ENCODE data around the gene FCAR.
"Not testable (repeated sequence)": the region's sequence is repeated elsewhere in the genome, so short reads cannot be mapped to it uniquely, and the experiment has no call there.

The FCAR gene

DNA sequence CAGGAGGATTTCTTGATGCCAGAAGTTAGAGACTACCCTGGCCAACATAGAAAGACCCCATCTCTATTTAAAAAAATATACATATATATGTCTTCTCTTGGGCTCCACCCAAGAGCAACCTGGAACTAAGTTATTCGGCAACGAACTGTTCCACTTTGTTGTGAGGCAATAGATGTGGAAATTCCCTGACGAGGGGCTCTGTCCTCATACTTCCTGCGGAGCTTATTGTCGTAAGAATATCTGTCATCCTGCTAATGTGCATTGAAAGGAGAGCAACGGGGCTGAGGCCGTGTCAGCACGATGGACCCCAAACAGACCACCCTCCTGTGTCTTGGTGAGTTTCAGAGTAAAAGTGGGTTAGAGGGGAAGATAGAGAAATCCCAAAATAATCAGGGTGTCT is at the start of gene FCAR:
Gene FCAR (plus strand): TSS at position 246 of the 400 bp plus-strand sequence. CDS start 55 bp downstream, at position 301.
- DNase-seq = no peak

DNA sequence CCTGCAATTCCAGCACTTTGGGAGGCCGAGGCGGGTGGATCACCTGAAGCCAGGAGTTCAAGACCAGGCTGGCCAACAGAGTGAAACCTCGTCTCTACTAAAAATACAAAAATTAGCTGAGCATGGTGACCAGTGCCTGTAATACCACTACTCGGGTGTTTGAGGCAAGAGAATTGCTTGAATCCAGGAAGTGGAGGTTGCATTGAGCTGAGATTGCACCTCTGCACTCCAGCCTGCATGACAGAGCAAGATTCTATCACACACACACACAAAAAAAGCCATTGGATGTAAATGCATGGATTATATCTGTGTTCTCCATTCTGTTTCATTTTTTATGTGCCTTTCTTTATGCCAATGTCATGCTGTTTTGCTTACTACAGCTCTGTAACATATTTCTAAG is 49.6 kb upstream of the FCAR start:
- DNase-seq = not testable (repeated sequence)

DNA sequence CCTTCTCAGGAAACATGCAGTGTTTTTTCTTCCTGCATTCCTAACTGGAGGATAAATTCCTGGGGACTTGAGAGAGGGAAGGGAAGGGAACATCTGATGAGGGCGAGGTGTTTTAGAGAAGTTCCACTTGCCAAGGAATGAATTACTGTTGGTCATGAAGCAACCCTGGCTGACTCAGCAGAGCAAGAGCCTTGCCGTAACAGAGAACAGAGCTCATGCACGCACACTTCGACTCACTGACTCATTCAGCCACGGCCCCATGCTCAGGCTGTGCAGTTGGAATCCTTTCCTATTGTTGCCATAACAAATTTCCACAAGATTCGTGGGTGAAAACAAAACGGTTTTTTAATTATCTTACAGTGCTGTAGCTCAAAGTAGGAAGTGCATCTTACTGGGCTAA is 48.7 kb upstream of the FCAR start:
- DNase-seq = not testable (repeated sequence)

DNA sequence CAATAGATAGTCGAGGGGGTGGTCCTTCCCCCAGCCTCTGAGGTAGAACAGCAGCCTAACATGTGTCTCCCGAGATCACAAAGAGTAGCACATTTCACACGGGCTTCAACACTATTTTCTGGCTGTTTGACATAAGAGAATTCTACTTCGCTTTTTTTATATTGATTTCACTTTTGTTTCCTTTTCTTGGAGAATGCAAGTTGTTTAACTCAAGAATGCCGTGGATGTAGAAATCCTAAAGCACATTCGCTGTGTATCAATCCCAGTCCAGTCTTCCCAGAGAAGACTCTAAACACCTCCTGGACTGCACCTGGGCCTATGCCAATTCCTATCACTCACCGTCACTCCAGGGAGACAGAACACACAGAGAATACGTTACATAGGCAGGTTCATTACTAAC is 46.0 kb upstream of the FCAR start:
- not testable (repeated sequence) for DNase-seq

DNA sequence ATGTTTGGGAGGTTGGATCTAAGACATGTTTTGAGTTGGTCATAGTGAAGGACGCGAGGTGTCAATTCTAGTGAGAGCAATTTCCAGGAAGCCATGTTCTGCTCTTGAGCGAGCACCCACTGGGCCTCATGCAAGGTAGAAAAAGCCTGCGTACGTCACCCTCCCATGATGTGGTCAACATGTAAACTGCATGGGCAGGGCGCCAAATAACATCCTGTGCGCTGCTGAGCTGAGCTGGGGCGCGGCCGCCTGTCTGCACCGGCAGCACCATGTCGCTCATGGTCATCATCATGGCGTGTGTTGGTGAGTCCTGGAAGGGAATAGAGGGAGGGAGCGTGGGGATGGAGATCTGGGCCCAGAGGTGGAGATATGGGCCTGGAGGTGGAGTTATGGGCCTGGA is 41.5 kb upstream of the FCAR start, which contains the start of gene KIR2DS4:
Gene KIR2DS4 (plus strand): TSS at position 181 of the 400 bp plus-strand sequence.
- DNase-seq = not testable (repeated sequence)

DNA sequence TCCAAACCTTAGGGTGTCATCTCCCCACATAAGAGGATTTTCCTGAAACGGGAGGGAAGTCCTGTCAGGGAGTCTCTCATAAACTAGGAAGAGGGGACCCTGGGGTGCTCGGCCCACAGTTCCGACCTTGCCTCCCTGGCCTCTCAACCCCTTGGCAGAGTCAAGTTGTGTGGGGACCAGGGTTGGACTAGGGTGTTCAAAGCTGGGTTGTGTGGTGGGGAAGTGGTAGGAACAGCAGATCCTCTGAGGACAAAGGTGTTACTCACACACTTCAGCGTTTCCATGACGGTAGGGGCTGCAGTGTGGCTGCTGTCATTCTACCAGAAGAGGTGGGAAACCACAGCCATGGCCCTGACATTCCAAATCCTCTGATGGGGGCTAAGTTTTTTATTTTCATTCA is 38.9 kb upstream of the FCAR start:
- not testable (repeated sequence) for DNase-seq

DNA sequence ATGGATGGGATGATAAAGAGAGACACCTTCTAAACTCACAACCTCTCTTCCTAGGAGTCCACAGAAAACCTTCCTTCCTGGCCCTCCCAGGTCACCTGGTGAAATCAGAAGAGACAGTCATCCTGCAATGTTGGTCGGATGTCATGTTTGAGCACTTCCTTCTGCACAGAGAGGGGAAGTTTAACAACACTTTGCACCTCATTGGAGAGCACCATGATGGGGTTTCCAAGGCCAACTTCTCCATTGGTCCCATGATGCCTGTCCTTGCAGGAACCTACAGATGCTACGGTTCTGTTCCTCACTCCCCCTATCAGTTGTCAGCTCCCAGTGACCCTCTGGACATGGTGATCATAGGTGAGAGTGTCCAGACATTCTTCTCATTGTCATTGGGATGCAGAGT is 36.5 kb upstream of the FCAR start:
- not testable (repeated sequence) for DNase-seq

DNA sequence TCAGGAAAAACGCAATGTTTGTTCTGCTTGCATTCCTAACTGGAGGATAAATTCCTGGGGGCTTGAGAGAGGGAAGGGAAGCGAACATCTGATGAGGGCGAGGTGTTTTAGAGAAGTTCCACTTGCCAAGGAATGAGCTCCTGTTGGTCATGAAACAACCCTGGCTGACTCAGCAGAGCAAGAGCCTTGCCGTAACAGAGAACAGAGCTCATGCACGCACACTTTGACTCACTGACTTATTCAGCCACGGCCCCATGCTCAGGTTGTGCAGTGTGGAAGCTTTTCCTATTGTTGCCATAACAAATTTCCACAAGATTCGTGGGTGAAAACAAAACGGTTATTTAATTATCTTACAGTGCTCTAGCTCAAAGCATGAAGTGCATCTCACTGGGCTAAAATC is 30.9 kb upstream of the FCAR start:
- not testable (repeated sequence) for DNase-seq

DNA sequence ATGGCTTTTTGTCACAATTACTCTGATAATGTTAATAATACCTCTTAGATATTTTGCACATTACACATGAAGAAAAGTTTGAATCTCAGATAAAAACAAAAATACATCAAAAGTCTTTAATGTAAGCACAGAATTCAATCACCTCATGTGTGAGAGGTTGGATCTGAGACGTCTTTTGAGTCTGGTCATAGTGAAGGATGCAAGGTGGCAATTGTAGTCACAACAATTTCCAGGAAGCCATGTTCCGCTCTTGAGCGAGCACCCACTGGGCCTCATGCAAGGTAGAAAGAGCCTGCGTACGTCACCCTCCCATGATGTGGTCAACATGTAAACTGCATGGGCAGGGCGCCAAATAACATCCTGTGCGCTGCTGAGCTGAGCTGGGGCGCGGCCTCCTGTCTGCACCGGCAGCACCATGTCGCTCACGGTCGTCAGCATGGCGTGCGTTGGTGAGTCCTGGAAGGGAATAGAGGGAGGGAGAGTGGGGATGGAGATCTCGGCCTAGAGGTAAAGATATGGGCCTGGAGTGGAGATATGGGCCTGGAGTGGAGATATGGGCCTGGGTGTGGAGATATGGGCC is 23.9 kb upstream of the FCAR start, which contains the start of gene KIR3DL2:
Gene KIR3DL2 (plus strand): TSS at position 383 of the 580 bp plus-strand sequence. CDS start 33 bp downstream, at position 416.
- not testable (repeated sequence) for DNase-seq

DNA sequence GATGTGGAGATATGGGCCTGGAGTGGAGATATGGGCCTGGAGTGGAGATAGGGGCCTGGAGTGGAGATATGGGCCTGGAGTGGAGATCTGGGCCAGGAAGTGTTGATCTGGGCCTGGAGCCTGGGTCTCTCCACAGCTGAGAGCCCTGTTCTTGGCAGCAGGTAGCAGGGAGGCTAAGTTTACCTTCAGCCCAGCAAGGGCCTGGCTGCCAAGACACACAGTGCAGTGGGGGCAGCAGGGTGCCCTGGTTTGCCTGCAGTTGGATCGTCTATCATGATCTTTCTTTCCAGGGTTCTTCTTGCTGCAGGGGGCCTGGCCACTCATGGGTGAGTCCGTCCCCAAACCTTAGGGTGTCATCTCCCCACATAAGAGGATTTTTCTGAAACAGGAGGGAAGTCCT is 23.1 kb upstream of the FCAR start:
- no peak for DNase-seq

DNA sequence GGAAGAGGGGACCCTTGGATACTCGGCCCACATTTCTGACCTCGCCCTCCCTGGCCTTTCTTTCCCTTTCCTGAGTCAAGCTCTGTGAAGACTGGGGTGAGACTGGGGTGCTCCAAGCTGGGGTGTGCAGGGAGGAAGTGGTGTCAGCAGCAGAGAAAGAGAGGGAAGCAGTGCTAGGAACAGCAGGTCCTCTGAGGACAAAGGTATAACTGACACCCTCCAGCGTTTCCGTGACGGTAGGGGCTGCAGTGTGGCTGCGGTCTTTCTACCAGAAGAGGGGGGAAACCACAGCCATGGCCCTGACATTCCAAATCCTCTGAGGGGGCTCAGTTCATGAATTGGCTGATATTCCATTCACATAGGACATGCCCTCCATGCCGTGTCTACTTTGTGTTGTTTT is 22.7 kb upstream of the FCAR start:
- DNase-seq = no peak

DNA sequence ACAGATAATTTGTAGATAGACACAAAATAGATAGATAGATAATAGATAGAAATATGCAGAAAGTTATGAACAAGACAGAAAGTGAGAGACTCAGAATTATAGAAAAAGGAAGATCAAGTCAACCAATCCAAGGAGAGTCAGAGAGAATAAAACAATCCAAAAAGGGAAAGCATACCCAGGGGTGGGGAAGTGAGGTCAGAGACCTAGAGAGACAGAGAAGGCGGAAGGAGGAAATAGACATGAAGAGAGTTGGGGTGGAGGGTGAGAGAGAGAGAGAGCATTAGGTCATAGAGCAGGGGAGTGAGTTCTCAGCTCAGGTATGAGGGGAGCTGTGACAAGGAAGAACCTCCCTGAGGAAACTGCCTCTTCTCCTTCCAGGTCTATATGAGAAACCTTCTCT is 18.8 kb upstream of the FCAR start:
- DNase-seq = not testable (repeated sequence)

DNA sequence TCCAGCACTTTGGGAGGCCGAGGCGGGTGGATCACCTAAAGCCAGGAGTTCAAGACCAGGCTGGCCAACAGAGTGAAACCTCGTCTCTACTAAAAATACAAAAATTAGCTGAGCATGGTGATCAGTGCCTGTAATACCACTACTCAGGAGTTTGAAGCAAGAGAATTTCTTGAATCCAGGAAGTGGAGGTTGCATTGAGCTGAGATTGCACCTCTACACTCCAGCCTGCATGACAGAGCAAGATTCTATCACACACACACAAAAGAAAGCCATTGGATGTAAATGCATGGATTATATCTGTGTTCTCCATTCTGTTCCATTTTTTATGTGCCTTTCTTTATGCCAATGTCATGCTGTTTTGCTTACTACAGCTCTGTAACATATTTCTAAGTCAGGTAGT is 15.6 kb upstream of the FCAR start:
- not testable (repeated sequence) for DNase-seq

DNA sequence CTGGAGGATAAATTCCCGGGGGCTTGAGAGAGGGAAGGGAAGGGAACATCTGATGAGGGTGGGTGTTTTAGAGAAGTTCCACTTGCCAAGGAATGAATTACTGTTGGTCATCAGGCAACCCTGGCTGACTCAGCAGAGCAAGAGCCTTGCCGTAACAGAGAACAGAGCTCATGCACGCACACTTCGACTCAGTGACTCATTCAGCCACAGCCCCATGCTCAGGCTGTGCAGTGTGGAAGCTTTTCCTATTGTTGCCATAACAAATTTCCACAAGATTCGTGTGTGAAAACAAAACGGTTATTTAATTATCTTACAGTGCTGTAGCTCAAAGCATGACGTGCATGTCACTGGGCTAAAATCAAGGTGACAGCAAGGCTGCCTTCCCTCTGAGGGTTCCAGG is 14.6 kb upstream of the FCAR start:
- not testable (repeated sequence) for DNase-seq

DNA sequence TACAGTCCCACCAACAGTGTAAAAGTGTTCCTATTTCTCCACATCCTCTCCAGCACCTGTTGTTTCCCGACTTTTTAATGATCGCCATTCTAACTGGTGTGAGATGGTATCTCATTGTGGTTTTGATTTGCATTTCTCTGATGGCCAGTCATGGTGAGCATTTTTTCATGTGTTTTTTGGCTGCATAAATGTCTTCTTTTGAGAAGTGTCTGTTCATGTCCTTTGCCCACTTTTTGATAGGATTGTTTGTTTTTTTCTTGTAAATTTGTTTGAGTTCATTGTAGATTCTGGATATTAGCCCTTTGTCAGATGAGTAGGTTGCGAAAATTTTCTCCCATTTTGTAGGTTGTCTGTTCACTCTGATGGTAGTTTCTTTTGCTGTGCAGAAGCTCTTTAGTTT is 10.6 kb upstream of the FCAR start:
- not testable (repeated sequence) for DNase-seq

DNA sequence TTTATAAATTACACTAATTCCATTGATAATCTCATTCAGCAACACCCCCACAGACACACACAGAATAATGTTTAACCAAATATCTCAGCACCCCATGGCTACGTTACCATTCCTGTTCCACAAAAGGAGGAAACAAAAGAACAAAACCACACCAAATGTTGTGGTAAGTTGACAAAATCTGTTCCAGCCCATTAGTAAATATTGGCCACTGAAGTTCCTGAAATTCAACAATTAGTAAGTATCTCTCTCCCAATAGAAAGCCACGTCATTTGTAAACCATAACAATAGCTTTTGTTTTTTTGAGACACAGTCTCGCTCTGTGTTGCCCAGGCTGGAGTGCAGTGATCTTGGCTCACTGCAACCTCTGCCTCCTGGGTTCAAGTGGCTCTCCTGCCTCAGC is 2.3 kb upstream of the FCAR start:
- no peak for DNase-seq

DNA sequence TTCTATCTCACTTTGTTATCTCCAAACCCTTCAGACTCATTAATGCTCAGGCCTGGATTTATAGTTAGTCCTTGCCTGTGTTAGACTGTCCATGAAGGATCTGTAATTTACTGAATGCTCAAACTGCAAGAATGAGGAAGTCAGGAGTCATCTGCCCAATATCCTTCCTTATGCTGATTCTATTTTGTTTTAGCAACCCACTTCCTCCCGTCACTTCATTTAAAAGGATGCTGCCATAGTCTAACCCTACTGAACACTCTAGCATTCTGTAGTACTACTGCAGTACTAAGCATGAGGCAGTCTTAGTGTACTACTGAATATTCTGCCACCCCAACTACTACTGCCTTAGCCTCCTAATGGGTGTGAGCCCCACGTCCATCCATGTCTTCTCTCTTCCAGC is 1.5 kb downstream of the FCAR start:
- no peak for DNase-seq

DNA sequence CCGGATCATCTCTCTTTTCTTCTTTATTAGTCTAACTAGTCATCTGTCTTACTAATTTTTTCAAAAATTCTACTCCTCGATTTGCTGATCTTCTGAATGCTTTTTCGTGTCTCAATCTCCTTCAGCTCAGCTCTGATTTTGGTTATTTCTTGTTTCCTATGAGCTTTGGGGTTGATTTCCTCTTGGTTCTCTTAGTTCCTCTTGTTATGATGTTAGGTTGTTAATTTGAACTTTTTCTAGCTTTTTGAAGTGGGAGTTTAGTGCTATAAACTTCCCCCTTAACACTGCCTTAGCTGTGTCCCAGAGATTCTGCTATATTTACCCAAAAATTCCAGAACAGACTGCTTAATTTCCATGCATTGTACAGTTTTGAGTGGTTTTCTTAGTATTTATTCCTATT is 3.4 kb downstream of the FCAR start:
- no peak for DNase-seq

DNA sequence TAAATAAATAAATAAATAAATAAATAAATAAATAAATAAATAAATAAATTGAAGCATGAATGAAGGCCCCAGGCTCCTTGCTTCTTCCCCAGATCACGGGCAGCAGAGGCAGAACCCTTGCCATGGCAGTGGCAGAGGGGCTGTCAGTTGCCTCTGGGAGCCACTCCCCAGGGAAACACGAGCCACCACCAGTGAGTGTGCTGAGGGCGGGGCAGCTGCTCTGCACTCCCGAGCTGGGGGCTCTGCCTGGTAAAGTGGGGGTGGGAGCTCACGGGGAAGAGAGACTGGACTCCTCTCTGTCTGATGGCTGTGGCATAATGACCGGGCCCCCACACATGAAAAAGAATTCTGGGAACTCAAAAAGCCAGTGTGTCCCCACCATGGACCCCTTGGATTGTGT is 7.8 kb downstream of the FCAR start:
- DNase-seq = no peak

DNA sequence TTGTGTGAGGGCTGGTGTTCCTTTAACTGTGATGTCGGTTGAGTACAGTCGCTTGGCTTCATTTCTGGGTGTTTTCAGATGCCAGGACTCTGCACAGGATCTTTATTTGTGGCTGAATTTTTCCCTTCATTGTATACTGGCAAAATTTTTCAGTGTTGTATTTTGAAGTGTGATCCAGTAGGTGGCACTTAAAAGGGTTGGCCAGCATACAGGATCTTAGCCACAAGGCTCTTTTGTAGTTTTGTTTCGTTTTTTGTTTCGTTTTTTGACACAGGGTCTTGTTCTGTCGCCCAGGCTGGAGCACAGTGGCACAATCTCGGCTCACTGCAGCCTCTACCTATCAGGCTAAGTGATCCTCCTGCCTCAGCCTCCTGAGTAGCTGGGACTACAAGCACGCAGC is 8.7 kb downstream of the FCAR start:
- no peak for DNase-seq

DNA sequence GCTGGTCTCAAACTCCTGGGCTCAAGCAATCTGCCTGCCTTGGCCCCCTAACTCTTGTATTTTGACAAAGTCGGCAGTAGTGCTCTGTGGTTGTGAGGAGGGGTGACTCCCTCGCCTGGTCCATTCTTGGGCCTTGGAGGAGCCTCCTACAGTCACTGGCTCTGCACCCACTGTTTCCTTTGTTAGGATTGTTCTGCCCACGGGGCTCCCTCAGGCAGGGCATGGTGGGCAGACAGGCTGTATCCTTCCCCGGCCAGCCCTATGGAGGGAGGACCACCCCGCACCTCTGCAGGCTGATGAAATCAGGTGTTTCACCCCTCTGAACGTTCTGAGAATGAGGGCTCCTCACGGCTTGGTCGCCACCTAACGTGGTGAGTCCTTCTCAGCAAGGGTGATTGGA is 9.2 kb downstream of the FCAR start:
- DNase-seq = no peak

DNA sequence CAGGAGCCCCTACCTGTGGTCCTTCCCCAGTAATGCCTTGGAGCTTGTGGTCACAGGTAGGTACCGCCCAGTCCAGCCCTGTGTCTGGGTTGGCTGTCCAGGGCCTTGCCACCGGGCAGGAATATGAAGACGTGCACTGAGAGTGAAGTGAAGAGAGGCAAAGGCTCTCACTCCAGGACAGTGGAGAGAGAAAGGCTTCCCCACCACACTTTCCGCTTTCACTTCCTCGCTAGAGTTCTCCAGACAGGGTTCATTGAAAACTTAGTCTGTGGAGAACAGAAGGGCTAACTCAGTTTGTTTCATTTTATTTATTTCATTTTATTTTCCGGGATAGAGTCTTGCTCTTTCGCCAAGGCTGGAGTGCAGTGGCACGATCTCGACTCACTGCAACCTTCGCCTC is 14.2 kb downstream of the FCAR start:
- DNase-seq = no peak

DNA sequence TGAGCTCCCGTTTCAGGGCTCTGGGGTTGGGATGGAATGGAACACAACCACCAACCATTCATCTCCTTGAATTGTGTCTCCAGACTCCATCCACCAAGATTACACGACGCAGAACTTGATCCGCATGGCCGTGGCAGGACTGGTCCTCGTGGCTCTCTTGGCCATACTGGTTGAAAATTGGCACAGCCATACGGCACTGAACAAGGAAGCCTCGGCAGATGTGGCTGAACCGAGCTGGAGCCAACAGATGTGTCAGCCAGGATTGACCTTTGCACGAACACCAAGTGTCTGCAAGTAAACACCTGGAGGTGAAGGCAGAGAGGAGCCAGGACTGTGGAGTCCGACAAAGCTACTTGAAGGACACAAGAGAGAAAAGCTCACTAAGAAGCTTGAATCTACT is 15.5 kb downstream of the FCAR start:
- no peak for DNase-seq

DNA sequence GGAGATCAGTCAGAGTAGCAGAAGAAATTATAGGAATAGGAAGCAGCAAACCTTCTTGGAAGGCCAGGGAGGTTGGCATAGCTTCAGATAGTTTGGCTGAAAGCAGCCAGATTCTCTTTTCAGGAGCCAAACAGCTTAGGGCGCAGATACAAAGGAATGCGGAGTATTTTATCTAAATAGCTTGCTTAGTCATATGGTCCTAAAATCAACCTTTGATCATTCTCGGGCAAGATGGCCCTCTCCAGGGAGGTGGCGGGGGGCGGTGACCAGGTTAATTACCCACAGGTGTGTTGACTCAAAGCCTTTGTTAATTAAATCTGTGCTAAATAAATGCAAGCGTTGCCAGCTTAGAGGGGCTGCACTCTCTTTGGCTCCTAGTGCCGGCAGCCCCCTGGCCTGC is 19.4 kb downstream of the FCAR start:
- no peak for DNase-seq

DNA sequence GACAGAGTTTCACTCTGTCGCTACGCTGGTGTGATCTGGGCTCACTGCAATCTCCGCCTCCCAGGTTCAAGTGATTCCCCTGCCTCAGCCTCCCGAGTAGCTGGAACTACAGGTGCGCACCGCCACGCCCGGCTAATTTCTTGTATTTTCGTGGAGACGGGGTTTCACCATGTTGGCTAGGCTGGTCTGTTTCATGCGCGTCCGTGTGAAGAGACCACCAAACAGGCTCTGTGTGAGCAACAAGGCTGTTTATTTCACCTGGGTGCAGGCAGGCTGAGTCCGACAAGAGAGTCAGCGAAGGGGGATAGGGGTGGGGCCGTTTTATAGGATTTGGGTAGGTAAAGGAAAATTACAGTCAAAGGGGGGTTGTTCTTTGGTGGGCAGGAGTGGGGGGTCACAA is 20.1 kb downstream of the FCAR start:
- DNase-seq = not testable (repeated sequence)
